Smooth muscle cell of bladder (primary cell): ENCODE measurements around the gene RAB40A. TPM values are rescaled to one million over a fixed set of nuclear protein-coding genes. Genes with fewer than 3 reads are reported as not detected.

ENCODE experiments used
- total RNA-seq: library from RNA; depleted of rRNA; stranded (reverse); fragments of >200 nt; gene quantifications from 2 replicates; pipeline ENCODE4 v1.2.3, GENCODE V29; 2014

The RAB40A gene
- total RNA-seq: under 0.01 and 0.09 TPM in 2 replicates

GRCh38 chrX:103519389-103519788 lies at the start of gene RAB40A:
Gene RAB40A (minus strand): TSS chrX:103519489. CDS start chrX:103500756, 18,733 bp downstream.

Other genes with a start within 250 kb of the RAB40A start
- not detected in 2 replicates for gene TCEAL5, start 242.7 kb downstream of the RAB40A start, total RNA-seq
- gene BEX2, start 208.5 kb downstream of the RAB40A start, total RNA-seq: 0.83 and 1.3 TPM in 2 replicates
- gene TCEAL7, start 189.2 kb downstream of the RAB40A start, total RNA-seq: 26.3 and 37.3 TPM in 2 replicates
- 152 and 169 TPM in 2 replicates for gene TCEAL9, start 163.0 kb downstream of the RAB40A start, total RNA-seq
- gene BEX3, start 143.0 kb downstream of the RAB40A start, total RNA-seq: 462 and 464 TPM in 2 replicates
- gene TCEAL4, start 66.0 kb upstream of the RAB40A start, total RNA-seq: 43.1 and 53.1 TPM in 2 replicates
- gene TCEAL3, start 88.5 kb upstream of the RAB40A start, total RNA-seq: 19.3 and 26.2 TPM in 2 replicates
- 15.1 and 22.6 TPM in 2 replicates for gene TCEAL1, start 109.5 kb upstream of the RAB40A start, total RNA-seq
- gene MORF4L2, start 167.2 kb upstream of the RAB40A start, total RNA-seq: 504 and 507 TPM in 2 replicates
- gene TMEM31, start 191.4 kb upstream of the RAB40A start, total RNA-seq: 0.14 TPM in 1 of 2 replicates, not detected in the other